SK-N-MC (cell line): ENCODE results near the gene HOXC5.

ENCODE experiments used
- EZH2 ChIP-seq: fragments of 200-600 bp; sonication (generic); IDR thresholded peaks from one replicate; pipeline ENCODE4 v1.6.1; 2017; ENCODE audit warnings: antibody characterized with exemption
- POLR2AphosphoS5 ChIP-seq: IDR thresholded peaks from 2 replicates; pipeline ENCODE4 v1.6.1; 2012; ENCODE audit warnings: mild to moderate bottlenecking, low read depth, low read length, borderline replicate concordance

DNA sequence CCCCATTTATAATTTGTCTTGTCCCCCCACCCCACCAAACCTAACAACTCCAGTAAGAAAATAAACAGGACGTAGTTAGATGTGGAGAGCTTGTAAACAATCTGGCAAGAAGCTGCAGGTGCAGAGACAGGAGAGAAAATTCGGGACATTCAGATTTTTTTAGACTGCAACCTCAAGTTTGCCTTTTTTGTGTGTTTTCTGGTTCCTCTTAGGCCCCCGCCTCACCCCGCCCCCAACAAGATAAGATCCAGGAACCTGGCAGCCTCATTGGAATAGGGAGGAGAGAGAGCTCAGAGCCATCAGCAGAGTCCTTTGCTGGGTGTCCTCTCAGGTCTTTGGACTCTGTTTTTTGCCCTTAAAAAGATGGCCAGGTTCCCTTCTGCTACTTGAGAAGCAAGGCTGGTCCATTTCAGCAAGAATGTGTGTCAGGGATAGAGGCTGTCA, 45.0 kb upstream of the HOXC5 start:
- TF ChIP-seq EZH2 (no peak), POLR2AphosphoS5 (no peak)
